GM12892 (cell line): ENCODE data around the gene EMID1.

ENCODE experiments used
- DNase-seq: peaks from one replicate; pipeline ENCODE4 v3.0.0; 2011; ENCODE audit not compliant: insufficient read length
- FAIRE-seq: peaks from 2 replicates; lab custom pipeline; 2011; peaks lifted over from hg19 to GRCh38; lab: Jason Lieb, UNC
- POLR2A ChIP-seq: IDR thresholded peaks from 2 replicates; pipeline ENCODE4 v1.6.1; 2011; ENCODE audit warnings: low read depth, low read length, control low read depth
- POLR2AphosphoS5 ChIP-seq: IDR thresholded peaks from 2 replicates; pipeline ENCODE4 v1.6.1; 2011; ENCODE audit warnings: low read depth, low read length, control low read depth
- TAF1 ChIP-seq: IDR thresholded peaks from 2 replicates; pipeline ENCODE4 v1.6.1; 2011; ENCODE audit warnings: low read depth, mild to moderate bottlenecking, control low read depth, low read length, borderline replicate concordance

The EMID1 gene

GRCh38 chr22:29308791-29309262 lies 103.1 kb downstream of the EMID1 start:
- TF ChIP-seq POLR2A (no peak), TAF1 (no peak), POLR2AphosphoS5 (no peak)
- DNase-seq (peak; percentile 20), FAIRE-seq (no peak)
